Measurements from ENCODE around the gene RIMS1. TPM values are rescaled to one million over a fixed set of nuclear protein-coding genes. Genes with fewer than 3 reads are reported as not detected.

RIMS1 gene
- total RNA-seq, 4 donors from 2014 or later: 0.54 to 5.0 TPM; not detected in 2

GRCh38 chr6:72419966-72420365 lies 533.6 kb downstream of the RIMS1 start:
- Histone ChIP-seq H3K4me3 (no peak overlapping the region), H3K9me3 (no peaks in the 10 kb centered on the region), H3K36me3 (no peaks in the 10 kb centered on the region), H3K27me3 (peaks cover 0 to 3% of the 10 kb centered on the region in 2 donors), H3K4me1 (no peaks in the 10 kb centered on the region), H3K27ac (no peak overlapping the region)
- no peak for DNase-seq
- TF ChIP-seq, protein P1, sequence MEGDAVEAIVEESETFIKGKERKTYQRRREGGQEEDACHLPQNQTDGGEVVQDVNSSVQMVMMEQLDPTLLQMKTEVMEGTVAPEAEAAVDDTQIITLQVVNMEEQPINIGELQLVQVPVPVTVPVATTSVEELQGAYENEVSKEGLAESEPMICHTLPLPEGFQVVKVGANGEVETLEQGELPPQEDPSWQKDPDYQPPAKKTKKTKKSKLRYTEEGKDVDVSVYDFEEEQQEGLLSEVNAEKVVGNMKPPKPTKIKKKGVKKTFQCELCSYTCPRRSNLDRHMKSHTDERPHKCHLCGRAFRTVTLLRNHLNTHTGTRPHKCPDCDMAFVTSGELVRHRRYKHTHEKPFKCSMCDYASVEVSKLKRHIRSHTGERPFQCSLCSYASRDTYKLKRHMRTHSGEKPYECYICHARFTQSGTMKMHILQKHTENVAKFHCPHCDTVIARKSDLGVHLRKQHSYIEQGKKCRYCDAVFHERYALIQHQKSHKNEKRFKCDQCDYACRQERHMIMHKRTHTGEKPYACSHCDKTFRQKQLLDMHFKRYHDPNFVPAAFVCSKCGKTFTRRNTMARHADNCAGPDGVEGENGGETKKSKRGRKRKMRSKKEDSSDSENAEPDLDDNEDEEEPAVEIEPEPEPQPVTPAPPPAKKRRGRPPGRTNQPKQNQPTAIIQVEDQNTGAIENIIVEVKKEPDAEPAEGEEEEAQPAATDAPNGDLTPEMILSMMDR (IDR thresholded peaks at IDR 0.05): no peak
- TF ChIP-seq POLR2A (IDR thresholded peaks at IDR 0.05): no peak

- no peak for DNase-seq
- H3K9me3 ChIP-seq: no peaks in the 10 kb centered on the region
- no peak overlapping the region for H3K4me3 ChIP-seq
- TF ChIP-seq POLR2A (IDR thresholded peaks at IDR 0.05): no peak
- TF ChIP-seq, protein P1 (IDR thresholded peaks at IDR 0.05): no peak
- no peaks in the 10 kb centered on the region for H3K36me3 ChIP-seq
- H3K4me1 ChIP-seq: no peaks in the 10 kb centered on the region
- H3K27ac ChIP-seq: no peak overlapping the region
- peaks cover 0 to 3% of the 10 kb centered on the region in 2 donors for H3K27me3 ChIP-seq
These were observed 534.1 kb downstream of the RIMS1 start for GRCh38 chr6:72420409-72420808.

DNA sequence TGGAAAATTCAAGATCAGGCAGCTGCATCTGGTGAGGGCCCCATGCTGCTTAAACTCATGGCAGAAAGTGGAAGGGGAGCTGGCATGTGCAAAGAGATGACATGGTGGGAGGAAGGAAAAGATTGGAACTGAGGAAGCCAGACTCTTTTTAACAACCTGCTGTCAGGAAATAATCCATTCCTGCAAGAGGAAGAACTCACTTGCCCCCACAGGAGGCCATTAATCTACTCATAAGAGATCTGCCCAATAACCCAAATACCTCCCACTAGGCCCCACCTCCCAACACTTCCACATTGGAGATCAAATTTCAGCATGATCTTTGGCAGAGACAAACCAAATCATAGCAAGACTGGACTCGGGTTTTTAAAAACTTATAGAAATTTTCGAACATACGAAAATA lies 535.0 kb downstream of the RIMS1 start:
- no peaks in the 10 kb centered on the region for H3K4me1 ChIP-seq
- DNase-seq: no peak
- TF ChIP-seq, protein P1 (IDR thresholded peaks at IDR 0.05): no peak
- no peak for TF ChIP-seq POLR2A (IDR thresholded peaks at IDR 0.05)
- no peaks in the 10 kb centered on the region for H3K9me3 ChIP-seq
- peaks cover 0 to 3% of the 10 kb centered on the region in 2 donors for H3K27me3 ChIP-seq
- no peak overlapping the region for H3K4me3 ChIP-seq
- no peak overlapping the region for H3K27ac ChIP-seq
- H3K36me3 ChIP-seq: no peaks in the 10 kb centered on the region

GRCh38 chr6:72422171-72422570 lies 535.8 kb downstream of the RIMS1 start:
- H3K4me3 ChIP-seq: no peak overlapping the region
- H3K9me3 ChIP-seq: no peaks in the 10 kb centered on the region
- H3K27me3 ChIP-seq: no peaks in the 10 kb centered on the region
- no peaks in the 10 kb centered on the region for H3K36me3 ChIP-seq
- TF ChIP-seq, protein P1 (IDR thresholded peaks at IDR 0.05): no peak
- TF ChIP-seq POLR2A (IDR thresholded peaks at IDR 0.05): no peak
- no peaks in the 10 kb centered on the region for H3K4me1 ChIP-seq
- H3K27ac ChIP-seq: no peak overlapping the region
- DNase-seq: no peak

DNA sequence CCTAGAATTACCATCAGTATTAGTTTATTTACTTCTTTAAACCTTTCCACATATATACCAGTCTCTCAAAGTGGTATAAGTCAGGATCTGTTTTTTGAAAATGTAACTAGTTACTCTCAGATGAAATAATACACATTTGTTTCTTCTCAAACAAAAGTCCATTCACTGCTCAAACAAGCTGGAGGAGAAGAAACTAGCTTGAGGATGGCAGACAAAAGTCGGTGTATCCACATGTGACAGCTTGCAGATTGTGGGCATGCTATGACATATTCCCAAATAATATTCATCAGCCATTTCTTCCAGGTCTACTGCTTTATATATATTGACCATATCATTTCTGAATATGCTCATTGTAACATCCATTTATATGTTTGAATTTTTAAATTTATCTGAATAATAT lies 538.1 kb downstream of the RIMS1 start:
- no peaks in the 10 kb centered on the region for H3K4me1 ChIP-seq
- no peak overlapping the region for H3K27ac ChIP-seq
- DNase-seq: no peak
- TF ChIP-seq, protein P1 (IDR thresholded peaks at IDR 0.05): no peak
- TF ChIP-seq POLR2A (IDR thresholded peaks at IDR 0.05): no peak
- no peaks in the 10 kb centered on the region for H3K36me3 ChIP-seq
- H3K27me3 ChIP-seq: no peaks in the 10 kb centered on the region
- H3K4me3 ChIP-seq: no peak overlapping the region
- H3K9me3 ChIP-seq: no peaks in the 10 kb centered on the region
